GOT3 (cell line): ENCODE results near the gene LYPD6B.

Experiments
- DNase-seq: peaks from one replicate; lab custom pipeline; 2025; ENCODE audit warnings: mixed read lengths; lab: John Stamatoyannopoulos, UW

LYPD6B gene

GRCh38 chr2:149041482-149041881 lies 3.0 kb downstream of the LYPD6B start:
- no peak for DNase-seq

GRCh38 chr2:149042881-149043280 lies 4.4 kb downstream of the LYPD6B start:
- DNase-seq, result no peak

DNA sequence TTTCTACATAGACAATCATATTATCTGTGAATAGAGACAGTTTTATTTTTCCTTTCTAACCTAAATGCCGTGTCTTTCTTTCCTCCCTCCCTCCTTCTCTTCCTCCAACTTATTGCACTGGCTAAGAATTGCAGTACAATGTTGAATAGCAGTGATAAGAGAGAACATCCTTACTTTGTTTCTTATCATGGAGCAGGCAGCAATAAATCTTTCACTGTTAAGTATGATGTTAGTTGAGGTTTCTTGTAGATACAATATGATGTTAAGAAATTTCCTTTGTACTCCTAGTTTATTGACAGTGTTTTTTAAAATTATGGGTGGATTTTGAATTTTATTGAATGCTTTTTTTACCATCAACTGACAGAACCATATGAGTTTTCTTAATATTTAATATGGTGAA lies 6.0 kb downstream of the LYPD6B start:
- no peak for DNase-seq

GRCh38 chr2:149047118-149047517 lies 8.6 kb downstream of the LYPD6B start:
- DNase-seq, result no peak

- no peak for DNase-seq
These were observed 10.6 kb downstream of the LYPD6B start for GRCh38 chr2:149049142-149049541.

- no peak for DNase-seq
These were observed 11.7 kb downstream of the LYPD6B start for GRCh38 chr2:149050188-149050587.

DNA sequence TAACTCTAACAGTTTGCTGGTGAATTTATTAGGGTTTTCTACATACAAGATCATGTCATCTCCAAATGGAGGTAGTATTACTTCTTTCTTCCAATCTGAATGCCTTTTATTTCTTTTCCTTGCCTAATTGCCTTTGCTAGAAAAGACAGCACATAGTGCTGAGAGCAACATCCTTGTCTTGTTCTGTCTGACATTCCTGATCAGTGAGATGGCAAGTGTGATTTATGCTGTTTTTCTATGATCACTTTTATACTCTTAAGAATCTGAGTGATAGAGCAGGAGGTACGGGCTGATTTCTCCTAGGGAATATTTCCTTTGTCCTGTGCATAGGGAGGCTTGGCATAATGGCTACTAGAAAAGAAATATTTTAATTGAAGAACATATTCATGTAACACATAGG lies 17.3 kb downstream of the LYPD6B start:
- DNase-seq, result no peak

DNA sequence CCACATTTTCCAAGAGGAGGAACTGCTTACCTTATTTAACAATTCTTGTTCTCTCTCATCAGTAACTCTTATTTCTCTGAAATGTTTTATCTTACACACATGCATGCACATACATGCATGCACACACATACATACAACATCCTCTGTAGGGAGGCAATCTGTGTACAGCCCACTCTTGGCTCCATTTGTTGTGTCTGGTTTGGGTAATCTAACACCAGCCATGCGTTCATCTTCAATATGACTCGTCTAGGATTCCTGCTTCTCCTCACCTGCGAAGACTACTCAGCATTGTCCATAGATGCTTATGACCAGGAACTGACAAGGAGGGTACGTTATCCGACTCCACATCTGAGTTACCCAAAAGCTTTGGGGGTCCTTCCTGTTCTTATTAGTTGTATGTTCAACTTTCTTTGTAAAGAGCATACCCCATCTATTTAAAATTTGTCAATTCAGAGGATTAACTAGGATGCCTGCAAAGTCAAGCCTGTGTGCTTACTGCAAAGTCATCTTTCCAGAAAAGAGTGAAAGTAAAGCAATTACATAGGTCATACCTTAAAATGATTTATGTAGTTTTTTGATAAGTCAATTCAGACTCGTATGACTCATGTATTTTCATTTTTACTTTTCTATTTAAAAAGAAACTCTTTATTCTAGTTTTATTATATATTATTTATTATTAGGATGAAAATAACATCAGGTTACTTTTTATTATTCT lies 18.2 kb downstream of the LYPD6B start:
- no peak for DNase-seq

DNA sequence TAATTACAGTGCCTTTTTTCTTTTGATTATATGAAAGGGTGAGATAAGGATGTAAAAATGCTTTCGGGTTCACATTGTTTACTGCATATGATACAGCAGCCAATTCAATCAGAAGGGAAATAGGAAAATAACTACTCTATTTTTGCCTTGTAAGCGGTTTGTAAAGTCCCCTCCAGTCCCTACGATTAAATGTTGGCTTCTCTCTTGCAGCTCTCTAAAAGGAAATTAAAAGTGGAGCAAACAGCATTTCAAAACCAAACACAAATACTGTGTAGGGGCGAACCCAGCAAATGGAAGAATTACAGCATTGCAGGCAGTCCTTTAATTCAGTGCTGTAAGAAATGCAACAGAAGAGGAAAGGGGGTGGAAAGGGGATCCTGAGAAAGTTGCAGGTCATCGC lies 18.9 kb downstream of the LYPD6B start:
- no peak for DNase-seq

GRCh38 chr2:149058936-149059335 lies 20.4 kb downstream of the LYPD6B start:
- no peak for DNase-seq

GRCh38 chr2:149059822-149060221 lies 21.3 kb downstream of the LYPD6B start:
- no peak for DNase-seq

DNA sequence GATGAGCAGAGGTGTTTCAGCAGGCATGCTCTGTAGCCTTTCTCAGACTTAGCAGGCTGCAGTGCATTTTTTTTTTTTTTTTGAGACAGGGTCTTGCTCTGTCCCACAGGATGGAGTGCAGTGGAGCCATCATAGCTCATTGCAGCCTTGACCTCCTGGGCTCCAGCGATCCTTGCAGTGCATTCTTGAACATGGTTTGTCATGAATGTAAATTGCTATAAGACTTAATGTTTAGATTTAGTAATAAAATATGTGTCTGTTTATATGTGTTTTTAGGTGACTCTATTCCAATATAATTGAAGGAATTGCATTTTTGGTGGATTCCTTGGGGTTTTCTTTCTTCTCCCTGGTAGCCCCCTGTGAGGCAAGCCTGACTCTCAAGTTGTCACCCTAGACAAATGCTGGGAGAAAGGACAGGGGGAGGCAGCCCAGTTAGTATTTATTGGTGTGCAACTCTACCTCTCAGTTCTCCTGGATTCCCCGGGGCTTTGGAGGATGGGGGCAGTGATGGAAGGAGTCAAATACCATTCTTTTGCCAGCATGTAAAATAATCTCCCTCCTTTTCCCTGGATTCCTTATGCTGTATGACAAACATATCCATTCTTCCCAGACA lies 22.7 kb downstream of the LYPD6B start:
- no peak for DNase-seq

GRCh38 chr2:149062531-149062930 lies 24.0 kb downstream of the LYPD6B start:
- no peak for DNase-seq

DNA sequence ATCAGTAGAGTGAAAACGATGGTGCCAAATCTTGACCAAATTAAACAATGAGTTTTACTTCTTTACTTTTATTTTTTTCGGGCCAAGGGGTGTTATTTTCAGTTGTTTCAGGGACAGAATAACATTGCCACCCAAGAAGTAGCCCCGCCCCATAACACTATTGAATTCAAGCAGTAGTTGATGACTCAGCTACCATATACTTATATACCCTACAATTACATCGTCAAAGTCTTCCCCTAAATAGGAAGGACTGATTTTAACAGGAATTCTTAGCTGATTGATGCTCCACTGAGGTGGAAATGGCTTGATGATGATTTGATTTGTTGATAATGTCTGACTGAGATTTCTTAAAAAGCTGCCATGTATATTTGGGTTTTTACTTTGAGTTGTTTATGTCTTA lies 24.7 kb downstream of the LYPD6B start:
- no peak for DNase-seq

DNA sequence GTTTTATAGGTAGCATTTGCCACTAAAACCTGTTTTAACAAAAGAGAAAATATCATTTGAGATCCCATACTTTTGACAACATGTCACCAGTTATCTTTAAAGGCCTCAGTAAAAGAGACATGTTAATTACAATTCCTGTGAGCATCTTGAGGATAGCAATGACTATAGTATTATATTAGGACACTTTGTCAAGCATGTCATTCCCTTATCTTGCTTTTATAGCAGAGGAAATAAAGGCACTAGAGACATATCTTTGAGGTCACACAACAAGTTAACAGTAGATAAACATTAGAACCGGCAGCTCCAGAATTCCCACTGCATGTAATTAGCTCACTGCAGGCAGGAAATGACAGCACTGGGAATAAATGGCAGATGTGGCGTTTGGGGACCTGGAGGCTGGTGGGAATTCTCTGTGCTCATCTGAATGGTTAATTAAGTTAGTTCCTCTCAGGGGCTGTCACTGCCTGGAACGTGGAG lies 25.9 kb downstream of the LYPD6B start:
- DNase-seq, result no peak

GRCh38 chr2:149064856-149065630 lies 26.5 kb downstream of the LYPD6B start:
- no peak for DNase-seq

DNA sequence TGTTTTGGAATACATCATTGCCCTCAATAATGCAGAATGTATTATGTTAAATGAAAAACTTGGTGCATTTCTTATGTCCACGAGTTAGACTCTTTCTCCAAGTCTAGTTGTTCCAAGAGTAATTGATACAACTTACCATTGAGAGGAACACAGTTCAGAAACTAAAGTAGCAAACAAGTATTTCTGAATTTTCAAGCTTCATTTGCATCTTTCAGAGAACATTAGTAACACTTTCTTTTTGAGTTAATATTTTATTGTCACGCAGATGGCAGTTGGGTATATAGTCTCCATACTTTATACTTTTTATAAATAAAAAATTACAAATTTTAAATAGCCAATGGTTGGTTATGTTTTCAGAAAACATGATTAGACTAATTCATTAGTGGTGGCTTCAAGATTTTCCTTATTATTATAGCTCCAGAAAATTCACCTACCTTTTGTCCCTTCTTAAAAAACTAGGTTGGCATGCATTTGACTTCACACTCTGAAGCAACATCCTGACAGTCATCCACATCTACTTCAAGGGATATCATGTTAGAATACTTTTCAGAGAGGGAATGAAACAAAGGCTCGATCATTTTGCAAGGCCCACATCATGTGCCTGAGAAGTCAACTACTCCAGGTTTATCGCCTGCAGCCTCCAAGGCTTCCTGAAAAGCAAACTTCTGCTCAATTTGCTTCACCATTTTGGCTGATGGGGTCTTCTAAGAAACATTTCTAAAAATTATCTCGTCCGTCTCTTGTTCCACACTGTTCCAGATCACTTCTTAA lies 29.9 kb downstream of the LYPD6B start:
- DNase-seq, result no peak

DNA sequence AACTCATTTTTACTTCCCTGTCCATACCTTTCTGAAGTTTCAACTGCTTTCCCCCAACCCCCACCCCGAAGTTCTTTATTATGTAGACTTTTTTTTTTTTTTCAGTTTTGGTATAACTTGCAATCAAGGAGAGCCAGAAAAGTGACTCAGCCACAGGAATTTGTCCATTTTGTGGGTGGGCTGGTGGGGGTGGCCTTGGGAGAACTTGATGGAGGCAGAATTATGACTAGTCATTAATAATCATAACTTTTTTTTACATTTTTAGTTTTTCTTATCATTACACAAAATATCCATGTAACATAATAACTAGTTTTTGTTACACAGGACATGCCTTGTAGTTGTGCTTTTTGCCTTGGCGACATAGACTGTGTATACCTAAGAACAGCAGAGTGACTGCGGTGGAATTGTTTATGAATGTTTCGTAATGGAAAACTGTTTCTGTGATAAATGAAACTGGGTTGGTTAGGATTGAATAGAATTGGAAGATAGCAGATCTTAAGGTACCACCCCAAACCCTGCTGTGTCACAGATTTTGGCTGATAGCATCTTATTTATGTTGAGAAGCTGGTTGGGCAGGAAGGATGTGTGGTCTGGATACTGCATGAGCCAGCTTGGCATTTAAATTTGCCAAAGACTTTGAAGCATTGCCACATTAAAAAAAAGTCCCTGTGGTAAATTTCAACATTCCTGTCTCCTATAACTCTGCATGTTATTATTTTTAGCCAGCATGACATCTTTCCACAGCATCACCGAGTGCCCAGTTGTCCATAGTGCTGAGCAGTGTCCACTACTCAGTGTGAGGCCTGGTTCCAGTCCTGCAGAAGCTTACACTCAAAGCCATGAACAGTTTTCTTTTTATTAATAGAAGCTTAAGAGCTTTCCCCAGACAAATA lies 30.7 kb downstream of the LYPD6B start:
- no peak for DNase-seq

- no peak for DNase-seq
These were observed 32.3 kb downstream of the LYPD6B start for GRCh38 chr2:149070681-149071320.

DNA sequence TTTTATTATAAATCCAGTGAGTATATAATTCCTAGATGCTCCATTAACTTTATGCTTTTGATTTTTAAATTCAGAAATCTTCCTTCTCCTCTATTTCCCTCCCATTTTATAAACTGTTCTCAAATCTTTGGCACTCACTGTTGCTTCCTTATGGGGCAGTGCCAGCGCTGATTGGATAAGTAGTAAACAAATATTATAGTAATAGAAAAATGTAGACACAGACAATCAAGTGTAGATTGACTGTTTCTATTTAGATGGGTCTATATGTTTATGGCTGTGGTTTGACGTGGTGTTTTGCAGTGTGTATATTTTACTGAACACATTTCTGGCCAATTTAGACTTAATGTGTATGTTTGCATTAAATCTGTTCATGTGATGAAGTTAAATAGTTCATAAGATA lies 36.6 kb downstream of the LYPD6B start:
- DNase-seq, result no peak

DNA sequence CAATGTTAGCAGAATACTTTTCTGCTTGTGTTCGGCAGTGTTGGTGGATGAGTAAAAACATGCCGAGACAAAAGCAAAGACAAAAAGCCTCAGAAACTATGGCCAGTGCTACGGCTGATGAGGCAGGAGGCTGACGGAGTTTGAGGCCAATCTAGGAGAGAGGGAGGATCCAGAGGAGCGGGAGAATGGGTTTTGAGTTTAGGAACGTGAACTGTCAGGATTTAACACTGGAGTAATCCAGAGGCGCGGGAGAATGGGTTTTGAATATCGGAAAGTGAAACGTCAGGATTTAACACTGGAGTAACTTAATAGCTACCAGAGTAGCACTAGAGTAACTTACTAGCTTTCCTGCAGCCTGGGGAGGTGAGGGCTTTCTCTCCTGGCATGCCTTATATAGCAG lies 37.4 kb downstream of the LYPD6B start:
- DNase-seq, result no peak
